Choroid plexus epithelial cell (primary cell): ENCODE measurements around the gene HSD17B2.

Experiments
- DNase-seq: peaks from one replicate; pipeline ENCODE4 v3.0.0-alpha.2; 2010; ENCODE audit warnings: low read depth
- H3K4me3 ChIP-seq: 2 replicates; pipeline ENCODE4 v1.5.1; 2011; ENCODE audit warnings: low read depth, mild to moderate bottlenecking, control low read depth, low read length, moderate library complexity
- TF ChIP-seq, protein P1 (sequence below): conservative IDR thresholded peaks from 2 replicates; pipeline ENCODE4 v1.5.1; 2011; ENCODE audit warnings: low read depth, mild to moderate bottlenecking, control low read depth, inconsistent platforms, low read length, moderate library complexity

Gene HSD17B2

DNA sequence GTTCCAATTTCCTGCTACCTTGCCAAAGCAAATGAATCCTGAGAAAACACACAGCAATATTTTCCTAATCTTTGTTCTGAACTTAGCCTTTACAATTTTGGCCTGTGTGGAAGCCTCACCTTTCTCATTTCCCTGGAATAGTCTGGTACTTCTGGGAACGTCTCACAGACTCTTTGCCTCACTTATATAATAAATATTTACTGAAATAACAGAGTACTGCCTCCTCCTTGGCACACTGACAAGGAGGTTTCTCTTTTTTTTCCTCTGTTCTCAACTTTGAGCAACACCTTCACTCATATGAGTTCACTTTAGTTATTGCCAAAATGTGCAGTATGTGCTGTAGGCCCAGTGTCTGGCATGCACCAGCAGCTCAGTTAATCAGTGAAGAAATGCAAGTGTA, 37.3 kb downstream of the HSD17B2 start:
- no peak for DNase-seq
- TF ChIP-seq, protein P1, sequence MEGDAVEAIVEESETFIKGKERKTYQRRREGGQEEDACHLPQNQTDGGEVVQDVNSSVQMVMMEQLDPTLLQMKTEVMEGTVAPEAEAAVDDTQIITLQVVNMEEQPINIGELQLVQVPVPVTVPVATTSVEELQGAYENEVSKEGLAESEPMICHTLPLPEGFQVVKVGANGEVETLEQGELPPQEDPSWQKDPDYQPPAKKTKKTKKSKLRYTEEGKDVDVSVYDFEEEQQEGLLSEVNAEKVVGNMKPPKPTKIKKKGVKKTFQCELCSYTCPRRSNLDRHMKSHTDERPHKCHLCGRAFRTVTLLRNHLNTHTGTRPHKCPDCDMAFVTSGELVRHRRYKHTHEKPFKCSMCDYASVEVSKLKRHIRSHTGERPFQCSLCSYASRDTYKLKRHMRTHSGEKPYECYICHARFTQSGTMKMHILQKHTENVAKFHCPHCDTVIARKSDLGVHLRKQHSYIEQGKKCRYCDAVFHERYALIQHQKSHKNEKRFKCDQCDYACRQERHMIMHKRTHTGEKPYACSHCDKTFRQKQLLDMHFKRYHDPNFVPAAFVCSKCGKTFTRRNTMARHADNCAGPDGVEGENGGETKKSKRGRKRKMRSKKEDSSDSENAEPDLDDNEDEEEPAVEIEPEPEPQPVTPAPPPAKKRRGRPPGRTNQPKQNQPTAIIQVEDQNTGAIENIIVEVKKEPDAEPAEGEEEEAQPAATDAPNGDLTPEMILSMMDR, result no peak
- H3K4me3 ChIP-seq, result no peak overlapping the region

DNA sequence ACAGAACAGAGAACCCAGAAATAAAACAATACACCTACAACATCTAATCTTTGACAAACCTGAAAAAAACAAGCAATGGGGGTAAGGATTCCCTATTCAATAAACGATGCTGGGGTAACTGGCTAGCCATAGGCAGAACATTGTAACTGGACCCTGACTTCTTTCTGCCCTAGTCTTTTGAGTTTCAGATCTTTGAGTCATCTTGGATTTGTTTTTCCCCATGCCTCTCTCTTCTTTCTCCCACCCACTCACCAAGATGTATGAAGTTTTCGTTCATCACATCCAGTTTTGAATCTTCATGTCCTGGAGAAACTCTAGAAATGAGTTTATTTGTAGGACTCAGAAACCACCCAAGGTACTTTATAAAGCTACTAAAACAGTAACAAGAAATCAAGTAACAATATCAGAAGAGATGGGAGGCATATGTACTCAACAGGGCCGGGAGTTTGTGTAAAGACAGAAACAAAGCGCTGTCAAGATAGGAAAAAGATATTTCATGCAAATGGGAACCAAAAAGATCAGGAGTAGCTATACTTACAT, 39.0 kb downstream of the HSD17B2 start:
- TF ChIP-seq, protein P1, result no peak
- DNase-seq, result no peak
- H3K4me3 ChIP-seq, result no peak overlapping the region

DNA sequence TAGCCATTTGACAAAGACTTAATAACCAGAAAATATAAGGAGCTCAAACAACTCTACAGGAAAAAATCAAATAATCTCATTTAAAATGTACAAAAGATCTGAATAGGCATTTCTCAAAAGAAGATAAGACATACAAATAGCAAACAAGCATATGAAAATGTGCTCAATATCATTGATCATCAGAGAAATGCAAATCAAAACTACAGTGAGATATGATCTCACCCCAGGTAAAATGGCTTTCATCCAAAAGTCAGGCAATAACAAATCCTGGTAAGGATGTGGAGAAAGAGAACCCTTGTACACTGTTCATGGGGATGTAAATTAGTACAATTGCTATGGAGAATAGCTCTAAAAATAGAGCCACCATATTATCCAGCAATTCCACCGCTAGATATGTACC, 43.1 kb downstream of the HSD17B2 start:
- TF ChIP-seq, protein P1, result no peak
- DNase-seq, result no peak
- H3K4me3 ChIP-seq, result no peak overlapping the region

DNA sequence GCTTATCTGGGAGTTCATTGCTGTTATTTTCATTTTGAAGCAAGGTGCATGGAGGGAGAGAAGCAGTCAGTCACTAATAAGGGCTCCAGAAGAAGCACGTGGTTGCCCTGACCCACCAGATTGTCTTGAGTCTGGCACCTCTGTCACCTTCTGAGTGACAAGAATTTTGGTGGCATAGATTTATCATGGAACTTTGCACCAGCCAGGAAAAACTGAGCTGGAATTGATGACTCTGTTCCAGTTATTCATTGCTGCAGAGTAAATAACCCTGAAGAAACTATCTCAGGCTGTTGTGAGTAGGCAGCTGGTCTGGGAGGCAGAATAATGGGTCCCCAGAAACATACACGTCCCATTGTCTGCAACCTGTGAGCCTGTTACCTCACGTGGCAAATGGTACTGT, 44.8 kb downstream of the HSD17B2 start:
- H3K4me3 ChIP-seq, result no peak overlapping the region
- TF ChIP-seq, protein P1, result no peak
- DNase-seq, result no peak

DNA sequence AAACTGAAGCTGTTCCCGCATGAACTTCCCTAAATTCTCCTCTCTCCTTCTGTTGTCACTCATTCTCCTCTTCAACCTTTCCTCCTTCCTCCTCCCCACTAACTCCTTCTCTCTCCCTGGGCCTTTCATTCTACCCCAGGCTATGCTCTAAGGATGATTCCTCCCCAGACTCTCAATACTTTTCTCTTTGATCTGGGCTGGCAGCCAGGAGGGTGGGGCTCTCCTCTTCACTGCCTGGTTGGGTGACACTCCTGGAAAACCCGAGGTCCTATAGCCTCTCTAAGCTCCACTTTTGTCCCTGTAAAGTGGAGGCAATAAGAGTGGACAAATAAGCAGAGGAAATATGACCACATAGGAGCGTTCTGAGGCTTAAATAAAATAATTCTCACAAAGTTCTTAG, 46.2 kb downstream of the HSD17B2 start:
- DNase-seq, result no peak
- H3K4me3 ChIP-seq, result no peak overlapping the region
- TF ChIP-seq, protein P1, result no peak

DNA sequence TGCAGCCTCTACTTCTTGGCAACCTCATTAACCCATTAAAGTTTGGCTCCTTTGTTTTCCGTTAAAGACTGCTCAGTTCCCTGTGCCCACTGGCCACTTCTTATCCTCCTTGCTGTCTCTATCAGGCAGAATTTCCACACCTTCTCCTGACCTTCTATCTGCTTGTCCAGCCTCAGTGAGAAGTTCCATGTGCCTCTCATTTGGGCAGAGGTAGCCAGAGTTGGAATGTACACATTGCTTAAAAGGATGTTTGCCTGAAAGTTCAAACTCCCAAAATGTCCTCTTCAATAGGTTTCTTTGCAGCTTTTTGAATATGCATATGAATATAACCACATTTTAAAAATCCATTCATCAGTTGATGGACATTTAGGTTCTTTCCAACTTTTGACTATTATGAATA, 47.0 kb downstream of the HSD17B2 start:
- TF ChIP-seq, protein P1, result no peak
- H3K4me3 ChIP-seq, result no peak overlapping the region
- DNase-seq, result no peak

DNA sequence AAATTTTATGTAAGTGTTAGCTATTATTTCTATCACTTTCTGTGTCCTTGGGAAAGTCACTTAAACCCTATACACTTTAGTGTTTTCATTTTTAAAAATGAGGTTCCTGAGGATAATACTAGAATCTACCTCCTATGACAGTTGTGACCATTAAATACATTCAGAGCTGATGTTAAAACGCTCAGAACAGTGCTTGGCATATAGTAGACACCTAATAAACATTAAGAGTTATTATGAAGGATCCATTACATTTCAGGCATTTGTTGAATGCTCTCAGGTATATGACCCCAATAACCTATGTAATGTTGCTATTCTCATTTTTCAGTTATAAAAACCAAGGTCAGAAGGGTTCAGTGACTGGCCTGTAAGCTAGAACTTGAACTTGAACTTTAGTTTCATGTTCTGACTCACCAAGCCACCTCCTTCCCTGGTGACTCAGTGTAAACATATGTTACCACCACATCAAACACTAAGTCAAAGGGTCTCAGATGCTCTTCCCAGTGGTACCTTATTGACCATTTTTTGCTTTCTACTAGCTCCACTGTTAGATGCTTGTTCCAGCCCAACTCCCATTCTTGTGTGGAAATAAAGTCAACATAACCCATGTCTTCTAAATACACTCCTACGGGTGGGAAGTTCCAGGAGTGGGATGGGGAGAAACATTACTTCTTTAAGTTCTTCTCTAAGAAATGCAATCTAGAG, 47.6 kb downstream of the HSD17B2 start:
- TF ChIP-seq, protein P1, result no peak
- peak; percentile 58 for DNase-seq
- no peak overlapping the region for H3K4me3 ChIP-seq
